Memory B cell (primary cell): ENCODE measurements around the gene CCDC92.

ENCODE experiments used
- ATAC-seq: fragments of 150-1000 bp; cut with Tn5 transposase; 2 replicates; pipeline ENCODE4 v1.10.0; 2021; ENCODE audit warnings: low read depth, mild to moderate bottlenecking, moderate library complexity
- DNase-seq, 2 donors: peaks; one replicate each; pipeline ENCODE4 v3.0.0; 2022; ENCODE audit warnings: low spot score in 2 of 2
- H3K27ac Mint-ChIP-seq: one replicate; pipeline ENCODE4 v1.8.0; 2022; ENCODE audit warnings: mild to moderate bottlenecking, moderate library complexity, mixed read lengths
- H3K27me3 Mint-ChIP-seq: one replicate; pipeline ENCODE4 v1.8.0; 2022; ENCODE audit warnings: mixed read lengths
- H3K36me3 Mint-ChIP-seq: one replicate; pipeline ENCODE4 v1.8.0; 2022; ENCODE audit warnings: mild to moderate bottlenecking, mixed read lengths
- H3K4me1 Mint-ChIP-seq: one replicate; pipeline ENCODE4 v1.8.0; 2022; ENCODE audit warnings: mixed read lengths
- H3K4me3 Mint-ChIP-seq: one replicate; pipeline ENCODE4 v1.8.0; 2022; ENCODE audit warnings: mild to moderate bottlenecking, moderate library complexity, mixed read lengths
- H3K9me3 Mint-ChIP-seq: one replicate; pipeline ENCODE4 v1.8.0; 2022; ENCODE audit warnings: mixed read lengths

Gene CCDC92

GRCh38 chr12:123976227-123976826 lies 3.7 kb upstream of the CCDC92 start:
- Mint-ChIP-seq H3K27me3 (no peaks in the 10 kb centered on the region), H3K36me3 (peaks cover 5% of the 10 kb centered on the region), H3K27ac (no peak overlapping the region), H3K9me3 (no peaks in the 10 kb centered on the region), H3K4me1 (peaks cover 15% of the 10 kb centered on the region), H3K4me3 (no peak overlapping the region)
- DNase-seq (no peak), ATAC-seq (no peak)

- Mint-ChIP-seq H3K9me3 (no peaks in the 10 kb centered on the region), H3K4me1 (peaks cover 15% of the 10 kb centered on the region), H3K27me3 (no peaks in the 10 kb centered on the region), H3K4me3 (peak overlapping the region; percentile 89), H3K36me3 (peaks cover 5% of the 10 kb centered on the region), H3K27ac (peak overlapping the region; percentile 81)
- ATAC-seq (no peak), DNase-seq (peak; percentile 28 to 51)
Measured at GRCh38 chr12:123973552-123974341, 1.1 kb upstream of the CCDC92 start.

- Mint-ChIP-seq H3K36me3 (peaks cover 6% of the 10 kb centered on the region), H3K4me1 (peaks cover 15% of the 10 kb centered on the region)
- ATAC-seq: no peak
Measured at GRCh38 chr12:123971770-123972456, 718 bp downstream of the CCDC92 start.

GRCh38 chr12:123971449-123971769 lies 1.2 kb downstream of the CCDC92 start:
- DNase-seq: no peak
- no peaks in the 10 kb centered on the region for H3K27me3 Mint-ChIP-seq
- peaks cover 6% of the 10 kb centered on the region for H3K36me3 Mint-ChIP-seq
- no peaks in the 10 kb centered on the region for H3K9me3 Mint-ChIP-seq
- peak overlapping the region; percentile 91 for H3K4me3 Mint-ChIP-seq
- ATAC-seq: no peak
- peak overlapping the region; percentile 86 for H3K27ac Mint-ChIP-seq
- peaks cover 15% of the 10 kb centered on the region for H3K4me1 Mint-ChIP-seq

More at GRCh38 chr12:123971770-123972456, 718 bp downstream of the CCDC92 start:
- H3K27me3 Mint-ChIP-seq: no peaks in the 10 kb centered on the region
- DNase-seq: peak; percentile 14 to 60
- peak overlapping the region; percentile 86 for H3K27ac Mint-ChIP-seq
- no peaks in the 10 kb centered on the region for H3K9me3 Mint-ChIP-seq
- H3K4me3 Mint-ChIP-seq: peak overlapping the region; percentile 91

- Mint-ChIP-seq H3K9me3 (no peaks in the 10 kb centered on the region), H3K36me3 (peaks cover 1% of the 10 kb centered on the region), H3K4me3 (no peak overlapping the region), H3K27me3 (no peaks in the 10 kb centered on the region), H3K4me1 (peaks cover 7% of the 10 kb centered on the region), H3K27ac (no peak overlapping the region)
- no peak for ATAC-seq
- DNase-seq: no peak
Measured at GRCh38 chr12:123967121-123967586, 5.5 kb downstream of the CCDC92 start.

- no peak overlapping the region for H3K27ac Mint-ChIP-seq
- ATAC-seq: no peak
- H3K4me1 Mint-ChIP-seq: peaks cover 5% of the 10 kb centered on the region
- H3K4me3 Mint-ChIP-seq: no peak overlapping the region
- H3K27me3 Mint-ChIP-seq: no peaks in the 10 kb centered on the region
- no peaks in the 10 kb centered on the region for H3K9me3 Mint-ChIP-seq
- no peak for DNase-seq
- peaks cover 1% of the 10 kb centered on the region for H3K36me3 Mint-ChIP-seq
Measured at GRCh38 chr12:123966596-123966995, 6.0 kb downstream of the CCDC92 start.

GRCh38 chr12:123965382-123965781 lies 7.2 kb downstream of the CCDC92 start:
- Mint-ChIP-seq H3K27ac (no peak overlapping the region), H3K36me3 (peaks cover 1% of the 10 kb centered on the region), H3K27me3 (no peaks in the 10 kb centered on the region), H3K9me3 (no peaks in the 10 kb centered on the region), H3K4me1 (peaks cover 3% of the 10 kb centered on the region), H3K4me3 (no peak overlapping the region)
- no peak for ATAC-seq
- no peak for DNase-seq

- Mint-ChIP-seq H3K4me1 (peaks cover 3% of the 10 kb centered on the region), H3K4me3 (no peak overlapping the region), H3K9me3 (no peaks in the 10 kb centered on the region), H3K27me3 (no peaks in the 10 kb centered on the region), H3K36me3 (peaks cover 1% of the 10 kb centered on the region), H3K27ac (no peak overlapping the region)
- ATAC-seq: no peak
- no peak for DNase-seq
Measured at GRCh38 chr12:123963821-123964220, 8.8 kb downstream of the CCDC92 start.

GRCh38 chr12:123962513-123962912 lies 10.1 kb downstream of the CCDC92 start:
- Mint-ChIP-seq H3K4me1 (peaks cover 3% of the 10 kb centered on the region), H3K27ac (no peak overlapping the region), H3K9me3 (no peaks in the 10 kb centered on the region), H3K27me3 (no peaks in the 10 kb centered on the region), H3K36me3 (no peaks in the 10 kb centered on the region), H3K4me3 (no peak overlapping the region)
- no peak for DNase-seq
- ATAC-seq: no peak

- H3K36me3 Mint-ChIP-seq: no peaks in the 10 kb centered on the region
- DNase-seq (no peak), ATAC-seq (no peak)
- no peaks in the 10 kb centered on the region for H3K9me3 Mint-ChIP-seq
- no peak overlapping the region for H3K4me3 Mint-ChIP-seq
- H3K27ac Mint-ChIP-seq: no peak overlapping the region
- H3K4me1 Mint-ChIP-seq: peaks cover 3% of the 10 kb centered on the region
- no peaks in the 10 kb centered on the region for H3K27me3 Mint-ChIP-seq
Measured at GRCh38 chr12:123961585-123962345, 10.9 kb downstream of the CCDC92 start.

GRCh38 chr12:123960856-123961255 lies 11.8 kb downstream of the CCDC92 start:
- no peak for ATAC-seq
- Mint-ChIP-seq H3K4me3 (no peak overlapping the region), H3K9me3 (no peaks in the 10 kb centered on the region), H3K27me3 (no peaks in the 10 kb centered on the region), H3K36me3 (peaks cover 3% of the 10 kb centered on the region), H3K4me1 (peaks cover 3% of the 10 kb centered on the region), H3K27ac (no peak overlapping the region)
- no peak for DNase-seq

GRCh38 chr12:123960029-123960735 lies 12.4 kb downstream of the CCDC92 start:
- peaks cover 3% of the 10 kb centered on the region for H3K4me1 Mint-ChIP-seq
- no peak overlapping the region for H3K27ac Mint-ChIP-seq
- ATAC-seq (no peak), DNase-seq (no peak)
- peaks cover 3% of the 10 kb centered on the region for H3K36me3 Mint-ChIP-seq
- no peaks in the 10 kb centered on the region for H3K9me3 Mint-ChIP-seq
- no peaks in the 10 kb centered on the region for H3K27me3 Mint-ChIP-seq
- no peak overlapping the region for H3K4me3 Mint-ChIP-seq

- H3K4me3 Mint-ChIP-seq: no peak overlapping the region
- no peak overlapping the region for H3K27ac Mint-ChIP-seq
- H3K4me1 Mint-ChIP-seq: peaks cover 3% of the 10 kb centered on the region
- DNase-seq (no peak), ATAC-seq (no peak)
- H3K36me3 Mint-ChIP-seq: peaks cover 3% of the 10 kb centered on the region
- no peaks in the 10 kb centered on the region for H3K9me3 Mint-ChIP-seq
- H3K27me3 Mint-ChIP-seq: no peaks in the 10 kb centered on the region
Measured at GRCh38 chr12:123958876-123959275, 13.8 kb downstream of the CCDC92 start.
